Caco-2 (cell line): ENCODE results near the gene ZNF800. TPM values are rescaled to one million over a fixed set of nuclear protein-coding genes. Genes with fewer than 3 reads are reported as not detected.
"Not testable (repeated sequence)": the region's sequence is repeated elsewhere in the genome, so short reads cannot be mapped to it uniquely, and the experiment has no call there.

Experiments
- BruUV-seq: library from RNA; stranded (reverse); fragments of 400-500 nt; replicated peaks from 2 replicates; lab custom pipeline; 2021; lab: Mats Ljungman, UMichigan
- CTCF ChIA-PET: fragments of 300-600 bp; sonication (Branson Sonifier 250); formaldehyde crosslinking; loops from one replicate; lab custom pipeline; 2022; ENCODE audit warnings: antibody characterized with exemption; lab: Charles Lee
- POLR2A ChIA-PET: fragments of 300-600 bp; sonication (Branson Sonifier 250); formaldehyde crosslinking; loops from one replicate; lab custom pipeline; 2022; ENCODE audit warnings: antibody characterized with exemption; lab: Charles Lee
- DNase-seq, 2 experiments: peaks; one replicate each; pipeline versions ENCODE4 v3.0.0 to v3.0.0-alpha.2; 2020 to 2022
- H3K27me3 ChIP-seq: replicated peaks from 2 replicates; pipeline ENCODE4 v1.6.0; 2011; ENCODE audit warnings: low read length; ENCODE audit not compliant: control insufficient read depth, insufficient read depth
- H3K36me3 ChIP-seq: 2 replicates; pipeline ENCODE4 v1.5.1; 2011; ENCODE audit warnings: low read length; ENCODE audit not compliant: control insufficient read depth, insufficient read depth
- H3K4me1 ChIP-seq: fragments of 250-450 bp; sonication (Bioruptor Pico); 2 replicates; pipeline ENCODE4 v1.5.1; 2020; ENCODE audit warnings: mild to moderate bottlenecking
- H3K4me3 ChIP-seq: 2 replicates; pipeline ENCODE4 v1.5.1; 2011; ENCODE audit warnings: low read depth, mild to moderate bottlenecking, control low read depth, low read length
- H3K9me3 ChIP-seq: fragments of 250-450 bp; sonication (Bioruptor Pico); 2 replicates; pipeline ENCODE4 v1.5.1; 2020; ENCODE audit warnings: mild to moderate bottlenecking, moderate library complexity
- H3K27ac Mint-ChIP-seq: one replicate; pipeline ENCODE4 v1.8.0; 2022; ENCODE audit warnings: mixed read lengths; ENCODE audit not compliant: unreplicated experiment
- H3K27me3 Mint-ChIP-seq: one replicate; pipeline ENCODE4 v1.8.0; 2022; ENCODE audit warnings: mixed read lengths; ENCODE audit not compliant: insufficient read depth, unreplicated experiment
- H3K36me3 Mint-ChIP-seq: one replicate; pipeline ENCODE4 v1.8.0; 2022; ENCODE audit warnings: mild to moderate bottlenecking, mixed read lengths; ENCODE audit not compliant: insufficient read depth, unreplicated experiment
- H3K4me1 Mint-ChIP-seq: one replicate; pipeline ENCODE4 v1.8.0; 2022; ENCODE audit warnings: low read depth, mixed read lengths; ENCODE audit not compliant: unreplicated experiment
- H3K4me3 Mint-ChIP-seq: one replicate; pipeline ENCODE4 v1.8.0; 2022; ENCODE audit warnings: mild to moderate bottlenecking, moderate library complexity, mixed read lengths; ENCODE audit not compliant: unreplicated experiment
- H3K9me3 Mint-ChIP-seq: one replicate; pipeline ENCODE4 v1.8.0; 2022; ENCODE audit warnings: mixed read lengths; ENCODE audit not compliant: unreplicated experiment
- CTCF ChIP-seq, 2 experiments: fragments of 200-600 bp in 1 of 2; IDR thresholded peaks; 1 replicate in 1 of 2; 2 replicates in 1 of 2; pipeline versions ENCODE4 v1.5.1 to v1.8.0; 2011 to 2022; ENCODE audit warnings: antibody characterized with exemption in 1 of 2, control low read depth in 1 of 2, inconsistent platforms in 1 of 2, low read depth in 1 of 2, low read length in 1 of 2, mild to moderate bottlenecking in 1 of 2, moderate library complexity in 1 of 2; ENCODE audit not compliant: insufficient read depth in 1 of 2, severe bottlenecking in 1 of 2, unreplicated experiment in 1 of 2
- intact Hi-C: fragments of 100-400 bp; cut with micrococcal nuclease; formaldehyde crosslinking; loops from one replicate; pipeline ENCODE4 v1.10.0; 2022; ENCODE audit not compliant: unreplicated experiment
- total RNA-seq: library from RNA; stranded (reverse); gene quantifications from 2 replicates; pipeline ENCODE4 v1.2.3, GENCODE V29; 2022

ZNF800 gene
- total RNA-seq, 1 experiment from 2014 or later = 18.7 TPM

DNA sequence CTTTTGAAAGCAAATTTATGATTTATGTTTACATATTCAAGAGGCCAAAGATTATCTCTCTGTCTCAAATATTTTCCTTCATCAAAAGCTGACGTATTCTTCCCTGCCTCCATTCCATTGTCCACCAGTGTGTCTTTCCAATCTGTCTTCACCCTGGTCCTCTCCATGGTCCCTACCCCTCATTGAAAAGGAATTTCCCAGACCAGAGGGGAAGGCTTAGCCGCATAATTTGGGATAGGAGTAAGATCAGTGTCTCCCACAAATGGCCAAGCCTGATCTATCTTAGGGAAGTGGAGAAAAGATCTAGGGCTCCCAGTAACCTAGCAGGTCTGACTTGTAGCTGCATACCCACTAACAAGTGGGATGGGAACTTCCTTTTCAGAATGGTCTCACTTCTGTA is 46.3 kb upstream of the ZNF800 start:
- POLR2A ChIA-PET = no interaction called here
- BruUV-seq = no TSS peak

DNA sequence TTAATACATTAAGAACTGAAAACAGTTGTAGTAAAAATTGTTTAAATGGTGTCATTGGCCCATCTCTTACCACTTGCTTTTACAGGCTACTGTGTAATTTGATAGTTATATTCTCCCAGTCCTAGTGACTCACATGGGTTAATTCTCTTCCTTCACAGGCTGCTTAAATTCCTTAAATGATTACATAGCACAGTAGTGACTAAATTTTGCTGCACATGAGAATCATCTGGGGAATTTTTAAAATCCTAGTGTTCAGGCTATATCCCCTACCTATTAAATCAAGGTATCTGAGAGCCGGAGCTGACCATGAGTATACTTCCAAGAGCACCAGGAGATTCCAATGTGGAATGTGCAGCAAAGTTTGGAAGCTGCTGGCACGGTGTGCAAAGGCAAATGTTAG is 45.3 kb upstream of the ZNF800 start:
- TF ChIP-seq CTCF (IDR thresholded peaks at IDR 0.05; ENCODE audit: insufficient read depth in 1 of 2, low read depth in 1 of 2, low read length in 1 of 2, severe bottlenecking in 1 of 2, unreplicated experiment in 1 of 2) = no peak
- BruUV-seq = no TSS peak
- Mint-ChIP-seq H3K36me3 (no peaks in the 10 kb centered on the region), H3K9me3 (peaks cover 29% of the 10 kb centered on the region), H3K27ac (no peak overlapping the region), H3K4me1 (no peaks in the 10 kb centered on the region), H3K27me3 (peaks cover 11% of the 10 kb centered on the region), H3K4me3 (no peak overlapping the region)
- Histone ChIP-seq H3K4me3 (no peak overlapping the region), H3K27me3 (no peaks in the 10 kb centered on the region), H3K9me3 (no peaks in the 10 kb centered on the region), H3K4me1 (no peaks in the 10 kb centered on the region), H3K36me3 (no peaks in the 10 kb centered on the region)
- no peak for DNase-seq
- ChIA-PET CTCF (no interaction called here), POLR2A (no interaction called here)
- intact Hi-C loops = no loop called here

More for the DNA sequence above, 46.3 kb upstream of the ZNF800 start:
- H3K36me3 Mint-ChIP-seq = no peaks in the 10 kb centered on the region
- no peaks in the 10 kb centered on the region for H3K4me1 Mint-ChIP-seq
- TF ChIP-seq CTCF (IDR thresholded peaks at IDR 0.05; ENCODE audit: insufficient read depth in 1 of 2, low read depth in 1 of 2, low read length in 1 of 2, severe bottlenecking in 1 of 2, unreplicated experiment in 1 of 2) = no peak
- no peak overlapping the region for H3K4me3 ChIP-seq
- H3K9me3 Mint-ChIP-seq = peaks cover 38% of the 10 kb centered on the region
- no peak for DNase-seq
- peaks cover 11% of the 10 kb centered on the region for H3K27me3 Mint-ChIP-seq
- no peak overlapping the region for H3K27ac Mint-ChIP-seq
- H3K9me3 ChIP-seq = no peaks in the 10 kb centered on the region
- no peak overlapping the region for H3K4me3 Mint-ChIP-seq
- no peaks in the 10 kb centered on the region for H3K27me3 ChIP-seq
- H3K4me1 ChIP-seq = no peaks in the 10 kb centered on the region
- CTCF ChIA-PET = no interaction called here
- H3K36me3 ChIP-seq = no peaks in the 10 kb centered on the region
- intact Hi-C loops = no loop called here

DNA sequence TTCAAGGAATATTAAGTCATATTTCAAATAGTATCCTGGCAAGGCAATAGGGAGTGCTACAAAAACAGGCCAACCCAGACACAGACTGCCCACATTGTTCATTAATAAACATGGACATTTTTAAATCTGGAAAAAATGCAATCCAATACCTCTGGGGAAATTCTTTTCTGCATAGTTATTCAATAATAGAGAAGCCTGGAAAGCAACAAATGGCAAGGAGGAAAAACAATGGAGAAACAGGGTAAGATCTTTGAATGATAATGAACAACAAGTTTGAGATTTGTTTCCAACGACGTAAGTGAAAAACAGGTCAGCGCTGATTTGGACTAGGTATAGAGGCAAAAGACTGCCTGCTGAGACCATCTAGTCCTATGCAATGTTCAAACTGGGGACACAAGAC is 44.7 kb upstream of the ZNF800 start:
- no peak overlapping the region for H3K4me3 Mint-ChIP-seq
- H3K27me3 Mint-ChIP-seq = peaks cover 7% of the 10 kb centered on the region
- H3K36me3 Mint-ChIP-seq = no peaks in the 10 kb centered on the region
- ChIA-PET CTCF (no interaction called here), POLR2A (no interaction called here)
- Histone ChIP-seq H3K36me3 (no peaks in the 10 kb centered on the region), H3K9me3 (no peaks in the 10 kb centered on the region), H3K27me3 (no peaks in the 10 kb centered on the region), H3K4me3 (no peak overlapping the region), H3K4me1 (no peaks in the 10 kb centered on the region)
- DNase-seq = no peak
- H3K27ac Mint-ChIP-seq = no peak overlapping the region
- H3K4me1 Mint-ChIP-seq = no peaks in the 10 kb centered on the region
- no peak for TF ChIP-seq CTCF (IDR thresholded peaks at IDR 0.05; ENCODE audit: insufficient read depth in 1 of 2, low read depth in 1 of 2, low read length in 1 of 2, severe bottlenecking in 1 of 2, unreplicated experiment in 1 of 2)
- intact Hi-C loops = no loop called here
- H3K9me3 Mint-ChIP-seq = peaks cover 23% of the 10 kb centered on the region
- BruUV-seq = no TSS peak

- H3K36me3 Mint-ChIP-seq, POLR2A ChIA-PET, H3K4me3 ChIP-seq, H3K9me3 Mint-ChIP-seq, H3K9me3 ChIP-seq, H3K36me3 ChIP-seq, DNase-seq, H3K4me1 Mint-ChIP-seq, H3K27me3 ChIP-seq, H3K4me1 ChIP-seq, intact Hi-C loops, CTCF ChIA-PET, H3K27ac Mint-ChIP-seq, BruUV-seq, H3K4me3 Mint-ChIP-seq: not testable (repeated sequence)
- peaks cover 10% of the 10 kb centered on the region for H3K27me3 Mint-ChIP-seq
Measured at GRCh38 chr7:127429281-127429680, 36.8 kb upstream of the ZNF800 start.
